T-helper 1 cell (primary cell): ENCODE results near the gene SPANXN5.
"Not testable (repeated sequence)": the region's sequence is repeated elsewhere in the genome, so short reads cannot be mapped to it uniquely, and the experiment has no call there.

Source experiments
- DNase-seq, 5 donors: peaks; one replicate each; pipeline ENCODE4 v3.0.0-alpha.2; 2012 to 2020
- total RNA-seq, 4 donors: gene quantifications; one replicate each; lab custom pipeline; 2026; lab: John Stamatoyannopoulos, UW

The SPANXN5 gene, protein sequence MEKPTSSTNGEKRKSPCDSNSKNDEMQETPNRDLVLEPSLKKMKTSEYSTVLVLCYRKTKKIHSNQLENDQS
- 0 reads per million in 4 donors for total RNA-seq

DNA sequence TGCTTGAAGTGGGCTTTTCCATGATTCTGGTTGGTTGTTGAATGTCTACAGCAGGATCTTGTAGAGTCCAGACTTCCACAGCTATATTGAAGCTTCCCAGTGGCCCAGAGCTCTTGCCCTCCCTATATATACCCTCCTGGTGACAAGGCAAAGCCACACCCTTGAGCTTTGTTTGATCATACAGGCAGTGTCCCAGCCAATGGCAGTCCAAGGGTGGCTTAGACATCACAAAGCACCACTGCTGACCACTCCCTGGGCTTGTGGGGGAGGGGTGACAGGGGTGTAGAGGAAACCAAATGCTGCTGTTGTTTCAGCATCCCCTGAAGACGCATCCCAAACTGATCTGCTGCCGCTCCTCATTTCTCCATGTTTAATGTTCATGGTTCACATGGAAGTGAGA lies at the start of gene SPANXN5:
TSS of gene SPANXN5 (minus strand) at position 101 of the 400 bp plus-strand sequence. CDS start at position 22, 79 bp downstream.
- DNase-seq, result not testable (repeated sequence)

DNA sequence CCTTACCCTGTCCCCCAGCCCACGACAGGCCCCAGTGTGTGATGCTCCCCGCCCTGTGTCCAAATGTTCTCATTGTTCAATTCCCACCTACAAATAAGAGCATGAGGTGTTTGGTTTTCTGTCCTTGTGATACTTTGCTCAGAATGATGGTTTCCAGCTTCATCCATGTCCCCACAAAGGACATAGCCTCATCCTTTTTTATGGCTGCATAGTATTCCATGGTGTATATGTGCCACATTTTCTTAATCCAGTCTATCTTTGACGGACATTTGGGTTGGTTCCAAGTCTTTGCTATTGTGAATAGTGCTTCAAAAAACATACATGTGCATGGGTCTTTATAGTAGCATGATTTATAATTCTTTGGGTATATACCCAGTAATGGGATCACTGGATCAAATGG lies 46.4 kb upstream of the SPANXN5 start:
- not testable (repeated sequence) for DNase-seq

DNA sequence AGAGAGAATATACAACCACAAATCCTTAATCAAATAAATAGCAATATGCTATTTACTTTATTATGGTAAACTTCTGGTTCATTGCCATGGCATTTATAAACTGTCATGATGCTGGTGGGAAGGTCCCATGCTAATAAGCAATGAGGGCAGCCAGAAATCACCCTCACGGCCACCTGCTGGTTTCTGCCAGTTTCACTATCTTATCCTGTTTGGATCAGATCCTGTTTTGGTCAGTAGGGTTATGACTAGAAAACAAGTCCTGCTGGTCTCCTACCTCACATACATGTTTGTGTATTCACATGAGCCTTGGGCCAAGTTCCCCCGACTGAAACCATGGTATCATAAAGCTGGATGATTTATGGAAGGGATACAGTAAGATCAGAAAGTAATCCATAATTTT lies 41.9 kb upstream of the SPANXN5 start:
- DNase-seq, result no peak

DNA sequence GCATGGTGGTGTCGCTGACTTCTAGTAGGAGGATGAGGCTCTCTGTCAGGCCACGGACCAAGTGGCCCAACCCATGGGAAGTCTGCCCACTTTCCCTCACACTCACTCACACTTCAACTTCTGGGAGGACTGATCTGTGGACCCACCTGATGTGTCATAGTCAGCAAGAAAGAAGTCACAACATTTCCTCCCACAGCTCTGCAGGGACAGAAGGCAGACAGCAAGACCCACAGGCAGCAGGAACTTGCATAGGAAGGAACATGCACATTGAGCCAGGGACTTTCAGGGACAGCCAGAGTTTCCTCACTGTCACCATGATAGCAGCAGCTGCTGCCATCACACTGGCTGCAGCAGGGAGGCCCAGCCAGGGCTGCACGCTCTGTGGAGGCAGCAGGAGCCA lies 33.3 kb upstream of the SPANXN5 start:
- DNase-seq, result no peak

DNA sequence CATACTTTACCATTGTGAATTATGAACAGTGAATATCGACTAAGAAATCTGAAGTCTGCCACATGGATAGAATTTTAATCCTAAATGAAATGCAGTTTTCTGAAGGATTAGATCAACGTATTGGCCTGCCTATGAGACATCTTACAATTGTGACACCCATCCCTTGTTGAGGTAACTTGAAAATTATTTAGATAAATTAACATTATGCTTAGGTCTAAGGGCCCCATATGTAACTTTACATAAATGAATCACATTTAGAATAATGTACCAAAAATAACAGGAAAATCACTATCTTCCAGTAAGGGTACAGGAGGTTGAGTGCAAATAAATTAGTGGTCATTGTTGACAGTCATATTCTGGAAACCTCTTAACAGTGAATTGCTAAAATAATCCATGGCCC lies 27.4 kb upstream of the SPANXN5 start:
- no peak for DNase-seq

DNA sequence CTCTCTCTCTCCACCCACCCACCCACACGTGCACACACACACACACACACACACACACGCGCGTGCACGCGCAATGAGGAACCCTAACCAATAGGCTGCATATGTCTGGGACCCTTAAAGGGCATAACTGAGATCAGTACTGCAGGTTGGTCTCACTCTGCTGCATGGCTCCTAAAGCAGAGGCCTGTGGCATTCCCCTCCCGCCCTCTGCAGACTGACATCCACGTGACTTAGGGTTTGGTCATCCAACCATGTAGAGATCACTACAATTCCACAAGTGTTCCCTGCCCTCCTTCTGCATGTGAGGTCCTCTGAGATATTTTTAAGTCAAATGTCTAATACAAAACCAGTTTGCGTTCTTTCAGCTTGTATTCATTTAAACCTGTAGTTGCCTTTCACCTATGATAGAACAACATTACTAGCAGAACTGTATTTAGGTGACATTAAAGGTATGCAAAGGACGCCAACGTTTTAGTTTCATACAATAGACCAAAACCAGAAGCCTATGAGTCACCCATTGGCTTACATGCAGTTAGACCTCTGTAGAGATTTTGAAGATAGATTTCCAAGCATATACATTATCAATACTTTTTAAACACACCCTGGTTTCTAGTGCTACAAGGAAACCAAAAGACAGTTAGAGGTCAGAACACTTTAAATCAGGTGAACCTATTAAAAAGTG lies 24.0 kb upstream of the SPANXN5 start:
- no peak for DNase-seq

DNA sequence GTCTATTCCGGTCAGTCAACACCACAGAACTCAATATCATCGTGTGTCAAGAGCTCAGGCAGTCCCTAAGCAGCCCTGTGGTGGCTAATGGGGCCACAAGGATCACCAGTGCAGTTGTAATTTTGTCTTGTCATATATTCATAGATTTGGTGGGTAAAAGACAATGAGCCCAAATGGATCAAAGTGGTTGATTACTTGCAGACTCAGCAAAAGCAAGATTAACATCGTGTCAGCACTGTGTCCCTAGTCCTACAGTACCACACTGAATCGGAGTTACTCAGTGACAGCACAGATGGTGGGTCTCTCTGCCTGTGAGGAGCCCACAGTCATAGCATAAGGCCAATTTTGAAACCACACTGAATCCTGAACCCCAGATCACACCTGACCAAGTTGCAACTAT lies 22.6 kb upstream of the SPANXN5 start:
- DNase-seq, result no peak

DNA sequence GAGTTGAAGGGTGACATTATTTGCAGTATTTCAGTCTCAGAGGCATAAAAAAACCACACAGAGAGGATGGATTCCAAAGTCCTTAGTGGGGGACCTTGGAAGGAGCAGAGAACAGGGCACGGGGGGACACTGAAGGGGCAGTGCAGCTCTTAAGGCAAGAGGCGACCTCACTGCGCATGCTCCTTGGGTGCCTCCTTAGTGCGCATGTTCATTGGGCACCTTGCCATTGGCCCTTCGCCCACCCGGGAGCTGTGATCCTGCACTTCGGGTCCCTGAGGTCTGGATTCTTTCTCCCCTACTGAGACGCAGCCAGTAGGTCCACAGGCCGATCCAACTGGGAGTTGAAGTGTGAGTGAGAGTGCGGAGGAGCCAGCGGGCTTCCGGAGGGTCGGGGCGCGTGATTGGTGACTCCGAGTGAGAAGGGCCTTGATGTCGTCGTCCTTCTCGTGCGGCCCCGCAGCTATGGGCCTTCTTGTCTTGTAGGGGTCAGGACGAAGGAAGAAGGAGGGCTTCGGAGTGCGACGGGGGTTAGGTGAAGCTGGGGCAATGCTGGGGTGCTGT lies 13.9 kb upstream of the SPANXN5 start, which contains the start of gene XAGE5:
TSS of gene XAGE5 (plus strand) at position 223 of the 561 bp plus-strand sequence. CDS start 1,280 bp downstream, outside the sequence.
- DNase-seq, result no peak

DNA sequence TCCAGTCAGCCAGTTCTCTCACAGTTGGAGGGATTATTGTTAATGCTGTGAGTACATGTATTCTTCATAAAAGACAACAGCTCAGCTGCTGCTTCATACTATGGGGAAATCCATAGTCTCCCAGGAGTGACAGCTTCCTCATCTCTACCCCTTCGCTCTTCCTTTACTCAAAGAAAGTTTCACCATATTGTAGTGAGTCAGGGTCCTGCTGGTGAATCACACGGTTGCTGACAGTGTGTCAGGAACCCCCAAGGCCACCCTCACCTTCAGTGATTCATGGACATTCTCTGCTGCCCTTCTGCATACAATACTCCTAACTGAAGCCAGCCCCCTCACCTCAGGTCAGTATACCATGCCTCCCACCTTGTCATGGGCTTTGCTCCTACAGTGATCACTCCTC lies 7.6 kb upstream of the SPANXN5 start:
- DNase-seq, result not testable (repeated sequence)

DNA sequence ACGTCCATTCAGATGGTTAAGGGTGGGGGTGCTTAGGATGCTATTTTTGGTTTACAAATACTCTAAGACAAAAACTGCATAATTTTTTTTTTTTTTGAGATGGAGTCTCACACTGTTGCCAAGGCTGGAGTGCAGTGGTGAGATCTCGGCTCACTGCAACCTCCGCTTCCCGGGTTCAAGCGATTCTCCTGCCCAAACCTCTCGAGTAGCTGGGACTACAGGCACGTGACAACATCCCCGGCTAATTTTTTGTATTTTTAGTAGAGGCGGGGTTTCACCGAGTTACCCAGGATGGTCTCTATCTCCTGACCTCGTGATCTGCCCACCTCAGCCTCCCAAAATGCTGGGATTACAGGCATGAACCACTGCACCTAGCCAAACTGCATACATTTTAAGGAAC lies 23.7 kb downstream of the SPANXN5 start:
- not testable (repeated sequence) for DNase-seq

DNA sequence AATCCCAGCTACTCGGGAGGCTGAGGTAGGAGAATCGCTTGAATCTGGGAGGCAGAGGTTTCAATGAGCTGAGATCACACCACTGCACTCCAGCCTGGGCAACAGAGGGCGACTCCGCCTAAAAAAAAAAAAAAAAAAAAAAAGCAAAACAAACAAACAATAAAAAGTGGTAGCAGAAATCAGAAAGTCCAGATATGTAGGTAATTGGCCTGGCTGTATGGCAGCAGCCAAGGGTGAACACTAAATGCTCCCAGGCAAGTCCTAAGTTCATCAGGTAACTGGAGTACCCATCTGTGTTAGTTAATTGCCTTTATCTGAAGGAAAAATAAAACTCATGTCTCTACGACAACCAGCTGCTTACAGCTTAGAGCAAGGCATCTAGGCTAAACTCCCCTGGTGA lies 31.2 kb downstream of the SPANXN5 start:
- DNase-seq, result not testable (repeated sequence)

DNA sequence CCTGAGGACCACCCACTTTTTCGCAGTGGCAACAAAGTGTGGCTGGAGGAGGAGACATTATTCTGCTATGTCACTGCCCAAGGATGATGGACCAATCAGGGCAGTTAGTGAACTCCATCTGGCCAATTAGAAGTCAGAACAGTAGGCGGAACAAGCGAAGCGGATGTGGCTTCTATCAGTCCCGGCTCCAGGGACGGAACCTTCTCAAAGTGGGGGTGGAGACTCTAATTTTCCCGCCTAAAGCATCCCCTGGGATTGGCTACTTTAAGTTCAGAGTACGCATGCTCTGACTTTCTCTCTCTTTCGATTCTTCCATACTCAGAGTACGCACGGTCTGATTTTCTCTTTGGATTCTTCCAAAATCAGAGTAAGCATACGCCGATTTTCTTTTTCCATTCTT lies 46.3 kb downstream of the SPANXN5 start, which contains the start of gene SSX2B:
TSS of gene SSX2B (plus strand) at position 301 of the 400 bp plus-strand sequence. CDS start 1,429 bp downstream, outside the sequence.
- not testable (repeated sequence) for DNase-seq
